Ovary (tissue), 9 donors: Measurements from ENCODE around the gene RAB13. TPM values are rescaled to one million over a fixed set of nuclear protein-coding genes. Genes with fewer than 3 reads are reported as not detected.

Source experiments
- DNase-seq, 5 donors: peaks; one replicate each; pipeline ENCODE4 v3.0.0-alpha.2; 2019 to 2020
- H3K27ac ChIP-seq, 2 donors: fragments of 200-600 bp; one replicate each; pipeline versions ENCODE4 v1.5.1 to v1.8.0; 2019 to 2022
- H3K27me3 ChIP-seq: fragments of 200-600 bp; one replicate; pipeline ENCODE4 v1.8.0; 2022
- H3K36me3 ChIP-seq: fragments of 200-600 bp; sonication (generic); one replicate; pipeline ENCODE4 v1.5.1; 2019
- H3K4me1 ChIP-seq: one replicate; pipeline ENCODE4 v1.8.1; 2013; ENCODE audit warnings: mild to moderate bottlenecking, moderate library complexity; ENCODE audit not compliant: insufficient read depth
- H3K4me3 ChIP-seq: fragments of 200-600 bp; sonication (generic); one replicate; pipeline ENCODE4 v1.5.1; 2017
- H3K9me3 ChIP-seq, 2 donors: fragments of 200-600 bp in 1 of 2; sonication (generic) in 1 of 2; one replicate each; pipeline versions ENCODE4 v1.5.1 to v1.8.1; 2013 to 2019; ENCODE audit warnings: mild to moderate bottlenecking in 1 of 2, moderate library complexity in 1 of 2
- EP300 ChIP-seq: sonication (generic); formaldehyde crosslinking; IDR thresholded peaks from one replicate; pipeline ENCODE4 v1.6.1; 2017; ENCODE audit warnings: antibody characterized with exemption
- POLR2A ChIP-seq: fragments of 450-650 bp; IDR thresholded peaks from one replicate; pipeline ENCODE4 v1.6.1; 2017; ENCODE audit warnings: antibody characterized with exemption, mild to moderate bottlenecking, moderate library complexity
- WGBS, 3 donors: extraction: QIAGEN DNeasy Blood & Tissue Kit in 1 of 3; methylation state at CpG; one replicate each; pipeline versions ENCODE4 v1.1.5 to v1.1.7; 2013 to 2017; 5-methylcytosine and 5-hydroxymethylcytosine counted together
- intact Hi-C, 4 donors: fragments of 100-400 bp; cut with DNase I; formaldehyde crosslinking; loops; one replicate each; pipeline versions ENCODE4 v1.11.0 to v1.15.1; 2022 to 2023
- polyA plus RNA-seq, 2 donors: library from polyadenylated mRNA; stranded (reverse); fragments of 200-250 nt in 1 of 2; fragments of 350-450 nt in 1 of 2; fragmentation: Illumina TruSeq in 1 of 2; extraction: RNeasy Lipid Tissue Mini Kit (QIAGEN cat#74804) in 1 of 2; gene quantifications; one replicate each; pipeline ENCODE4 v1.2.3, GENCODE V29; 2013 to 2014
- total RNA-seq, 7 donors: library from RNA; depleted of rRNA in 2 of 7; stranded (reverse); fragments of >200 nt in 2 of 7; fragmentation: NEBNext Ultra II Directional in 3 of 7; extraction: Animal tissue kit (Norgen Biotek cat#: 25700) in 3 of 7; gene quantifications; one replicate each; pipeline versions ENCODE4 v1.1.0 to v1.2.4, GENCODE V29; 2016 to 2023
- TF ChIP-seq, protein P1 (sequence below), 3 donors: fragments of 450-650 bp in 2 of 3; fragments of 200-600 bp in 1 of 3; IDR thresholded peaks; one replicate each; pipeline versions ENCODE4 v1.5.1 to v1.8.0; 2016 to 2022; ENCODE audit warnings: antibody characterized with exemption in 3 of 3, mild to moderate bottlenecking in 1 of 3
- donor health status: DM: no; HTN: no; CAD: no; lungs with moderate emphysema.
- donor health status: DM: no; HTN: no; CAD: no.
- donor health status: Bipolar disorder and iron deficiency.
- donor health status: DM: yes; HTN: yes; CAD: no.
- donor health status: DM: no; HTN: no; CAD: no.
- donor health status: DM: yes; HTN: yes; CAD: no.

The RAB13 gene
- total and polyA plus RNA-seq, 9 donors: 31.4 to 190 (median 115) TPM

DNA sequence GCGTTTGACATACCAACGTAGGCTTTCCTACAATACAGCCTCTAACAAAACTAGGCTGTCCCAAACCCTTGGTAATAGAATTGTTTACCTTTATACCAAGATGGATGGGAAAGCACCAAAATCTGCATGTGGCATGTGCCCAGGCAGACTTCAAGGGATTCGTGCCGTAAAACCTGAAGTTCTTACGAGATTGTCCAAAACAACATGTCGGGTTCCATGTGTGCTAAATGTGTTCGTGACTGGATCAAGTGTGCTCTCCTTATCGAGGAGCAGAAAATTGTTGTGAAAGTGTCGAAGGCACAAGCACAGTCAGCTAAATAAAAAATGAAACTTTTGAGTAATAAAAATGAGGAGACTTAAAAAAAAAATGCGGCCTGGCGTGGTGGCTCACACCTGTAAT is 9.5 kb upstream of the RAB13 start:
- Histone ChIP-seq H3K4me3 (no peak overlapping the region), H3K4me1 (peaks cover 7% of the 10 kb centered on the region), H3K27me3 (no peaks in the 10 kb centered on the region), H3K9me3 (no peaks in the 10 kb centered on the region), H3K36me3 (no peaks in the 10 kb centered on the region), H3K27ac (no peak overlapping the region)
- intact Hi-C loops: no loop called here
- no peak for DNase-seq
- WGBS, 3 donors: 84 to 90% (median 84%) methylated on average over 11 of the region's 11 CpGs
- TF ChIP-seq EP300: no peak
- TF ChIP-seq, protein P1, sequence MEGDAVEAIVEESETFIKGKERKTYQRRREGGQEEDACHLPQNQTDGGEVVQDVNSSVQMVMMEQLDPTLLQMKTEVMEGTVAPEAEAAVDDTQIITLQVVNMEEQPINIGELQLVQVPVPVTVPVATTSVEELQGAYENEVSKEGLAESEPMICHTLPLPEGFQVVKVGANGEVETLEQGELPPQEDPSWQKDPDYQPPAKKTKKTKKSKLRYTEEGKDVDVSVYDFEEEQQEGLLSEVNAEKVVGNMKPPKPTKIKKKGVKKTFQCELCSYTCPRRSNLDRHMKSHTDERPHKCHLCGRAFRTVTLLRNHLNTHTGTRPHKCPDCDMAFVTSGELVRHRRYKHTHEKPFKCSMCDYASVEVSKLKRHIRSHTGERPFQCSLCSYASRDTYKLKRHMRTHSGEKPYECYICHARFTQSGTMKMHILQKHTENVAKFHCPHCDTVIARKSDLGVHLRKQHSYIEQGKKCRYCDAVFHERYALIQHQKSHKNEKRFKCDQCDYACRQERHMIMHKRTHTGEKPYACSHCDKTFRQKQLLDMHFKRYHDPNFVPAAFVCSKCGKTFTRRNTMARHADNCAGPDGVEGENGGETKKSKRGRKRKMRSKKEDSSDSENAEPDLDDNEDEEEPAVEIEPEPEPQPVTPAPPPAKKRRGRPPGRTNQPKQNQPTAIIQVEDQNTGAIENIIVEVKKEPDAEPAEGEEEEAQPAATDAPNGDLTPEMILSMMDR (IDR thresholded peaks at IDR 0.05): no peak
- TF ChIP-seq POLR2A: no peak

DNA sequence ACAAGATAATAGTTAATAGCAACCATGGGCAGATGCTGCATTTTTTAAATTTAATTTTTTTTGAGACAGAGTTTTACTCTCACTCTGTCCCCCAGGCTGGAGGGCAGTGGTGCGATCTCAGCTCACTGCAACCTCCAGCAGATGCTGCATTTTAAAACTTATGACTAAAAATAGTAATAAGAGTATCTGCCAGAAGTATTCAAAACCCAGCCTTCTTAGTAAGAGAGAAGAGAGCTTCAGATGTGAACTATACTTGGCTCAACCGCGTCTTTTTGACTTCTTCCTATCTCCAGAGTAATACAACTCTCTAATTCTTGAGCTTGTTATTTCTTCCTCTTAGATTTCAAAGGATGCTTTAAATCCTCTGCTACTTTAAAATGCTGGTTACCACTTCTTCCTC is 9.1 kb upstream of the RAB13 start:
- peaks cover 7% of the 10 kb centered on the region for H3K4me1 ChIP-seq
- intact Hi-C loops: no loop called here
- no peaks in the 10 kb centered on the region for H3K36me3 ChIP-seq
- H3K9me3 ChIP-seq: no peaks in the 10 kb centered on the region
- no peak overlapping the region for H3K4me3 ChIP-seq
- no peak overlapping the region for H3K27ac ChIP-seq
- DNase-seq: no peak
- 11 to 19% (median 18%) methylated on average over 3 of the region's 3 CpGs for whole genome bisulfite sequencing, 3 donors
- TF ChIP-seq, protein P1 (IDR thresholded peaks at IDR 0.05): no peak
- no peak for TF ChIP-seq POLR2A
- no peak for TF ChIP-seq EP300
- H3K27me3 ChIP-seq: no peaks in the 10 kb centered on the region

DNA sequence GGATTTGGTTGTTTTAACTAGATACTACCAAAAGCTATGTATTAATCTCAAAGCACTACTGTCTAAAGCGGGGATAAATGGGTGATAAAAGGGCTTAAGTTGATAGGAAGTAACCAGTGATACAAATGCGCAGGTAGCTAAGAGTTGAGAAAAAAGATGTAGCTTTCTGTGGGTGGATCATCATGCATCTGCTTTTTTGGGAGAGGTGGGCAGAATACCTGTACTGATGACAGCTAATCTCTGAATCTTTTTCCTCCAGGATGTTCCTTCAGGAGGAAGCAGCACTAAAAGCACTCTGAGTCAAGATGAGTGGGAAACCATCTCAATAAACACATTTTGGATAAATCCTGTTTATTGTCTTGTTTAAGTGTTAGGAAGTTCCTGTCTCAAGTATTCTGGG is 5.7 kb upstream of the RAB13 start:
- intact Hi-C loops: no loop called here
- TF ChIP-seq POLR2A (no peak), EP300 (no peak)
- TF ChIP-seq, protein P1 (IDR thresholded peaks at IDR 0.05): no peak
- Histone ChIP-seq H3K27me3 (no peaks in the 10 kb centered on the region), H3K9me3 (no peaks in the 10 kb centered on the region), H3K4me3 (peak overlapping the region; percentile 83), H3K4me1 (peaks cover 10% of the 10 kb centered on the region), H3K27ac (peak overlapping the region in 1 of 2 donors; percentile 85), H3K36me3 (no peaks in the 10 kb centered on the region)
- DNase-seq: no peak
- WGBS, 3 donors: 86 to 94% (median 87%) methylated on average over 2 of the region's 2 CpGs

DNA sequence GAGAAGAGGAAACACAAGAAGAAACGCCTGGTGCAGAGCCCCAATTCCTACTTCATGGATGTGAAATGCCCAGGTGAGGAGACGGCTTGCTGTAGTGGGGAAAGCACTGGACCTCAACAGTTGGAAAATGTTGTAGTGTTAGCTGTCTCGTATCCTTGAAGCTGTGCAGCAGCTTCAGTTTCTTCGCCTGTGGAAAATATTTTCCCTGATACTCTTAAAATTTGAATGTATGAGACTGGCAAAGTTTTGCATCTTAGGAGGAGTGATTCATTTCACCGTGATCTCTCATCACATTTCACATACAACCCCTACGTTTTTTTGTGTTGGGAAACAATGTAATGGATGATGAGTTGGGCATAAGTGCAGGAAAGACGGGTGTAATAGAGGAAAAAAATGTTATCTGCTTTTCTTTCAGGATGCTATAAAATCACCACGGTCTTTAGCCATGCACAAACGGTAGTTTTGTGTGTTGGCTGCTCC is 5.1 kb upstream of the RAB13 start:
- no peak for TF ChIP-seq EP300
- no peak for TF ChIP-seq POLR2A
- TF ChIP-seq, protein P1 (IDR thresholded peaks at IDR 0.05): peak in 1 of 3 donors; percentile 4
- intact Hi-C loops: no loop called here
- H3K4me1 ChIP-seq: peaks cover 10% of the 10 kb centered on the region

More for the DNA sequence above, 5.1 kb upstream of the RAB13 start:
- DNase-seq: no peak
- Histone ChIP-seq H3K36me3 (no peaks in the 10 kb centered on the region), H3K27ac (peak overlapping the region; percentile 58 to 85), H3K9me3 (no peaks in the 10 kb centered on the region), H3K27me3 (no peaks in the 10 kb centered on the region), H3K4me3 (peak overlapping the region; percentile 83)
- 2 to 11% (median 2%) methylated on average over 9 of the region's 9 CpGs for WGBS, 3 donors
